Measurements from ENCODE around the gene SSR1. TPM values are rescaled to one million over a fixed set of nuclear protein-coding genes. Genes with fewer than 3 reads are reported as not detected.
"Not testable (repeated sequence)": the region's sequence is repeated elsewhere in the genome, so short reads cannot be mapped to it uniquely, and the experiment has no call there.

Gene SSR1
- total and polyA plus RNA-seq, 7 donors: 17.9 to 40.4 (median 35.4) TPM

DNA sequence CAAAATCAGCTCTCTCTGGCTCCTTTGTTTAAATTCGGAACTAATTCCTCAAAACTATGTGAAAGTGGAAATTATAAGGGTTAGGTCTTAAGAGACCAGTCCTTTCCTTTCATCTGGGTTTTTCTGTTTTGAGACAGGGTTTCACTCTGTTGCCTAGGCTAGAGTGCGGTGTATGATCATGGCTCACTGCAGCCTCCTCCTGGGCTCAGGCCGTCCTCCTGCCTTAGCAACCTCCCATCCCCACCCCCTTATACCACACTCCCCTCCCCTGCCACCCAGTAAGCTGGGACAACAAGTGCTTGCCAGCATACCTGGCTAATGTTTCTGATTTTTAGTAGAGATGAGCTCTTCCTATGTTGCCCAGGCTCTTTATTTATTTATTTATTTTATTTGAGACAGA, 12.8 kb upstream of the SSR1 start:
- Histone ChIP-seq H3K27me3 (ENCODE audit: insufficient read depth in 3 of 3, low read length in 2 of 3) (no peaks in the 10 kb centered on the region), H3K4me3 (no peak overlapping the region), H3K4me1 (no peaks in the 10 kb centered on the region), H3K36me3 (ENCODE audit: insufficient read depth in 1 of 2, low read depth in 1 of 2) (no peaks in the 10 kb centered on the region), H3K9me3 (no peaks in the 10 kb centered on the region), H3K27ac (no peak overlapping the region)
- intact Hi-C loops (cut with DNase I): no loop called here
- DNase-seq (no peak), ATAC-seq (no peak)
- WGBS, 3 donors: 82 to 83% (median 82%) methylated on average over 3 of the region's 3 CpGs
- TF ChIP-seq, protein P1, sequence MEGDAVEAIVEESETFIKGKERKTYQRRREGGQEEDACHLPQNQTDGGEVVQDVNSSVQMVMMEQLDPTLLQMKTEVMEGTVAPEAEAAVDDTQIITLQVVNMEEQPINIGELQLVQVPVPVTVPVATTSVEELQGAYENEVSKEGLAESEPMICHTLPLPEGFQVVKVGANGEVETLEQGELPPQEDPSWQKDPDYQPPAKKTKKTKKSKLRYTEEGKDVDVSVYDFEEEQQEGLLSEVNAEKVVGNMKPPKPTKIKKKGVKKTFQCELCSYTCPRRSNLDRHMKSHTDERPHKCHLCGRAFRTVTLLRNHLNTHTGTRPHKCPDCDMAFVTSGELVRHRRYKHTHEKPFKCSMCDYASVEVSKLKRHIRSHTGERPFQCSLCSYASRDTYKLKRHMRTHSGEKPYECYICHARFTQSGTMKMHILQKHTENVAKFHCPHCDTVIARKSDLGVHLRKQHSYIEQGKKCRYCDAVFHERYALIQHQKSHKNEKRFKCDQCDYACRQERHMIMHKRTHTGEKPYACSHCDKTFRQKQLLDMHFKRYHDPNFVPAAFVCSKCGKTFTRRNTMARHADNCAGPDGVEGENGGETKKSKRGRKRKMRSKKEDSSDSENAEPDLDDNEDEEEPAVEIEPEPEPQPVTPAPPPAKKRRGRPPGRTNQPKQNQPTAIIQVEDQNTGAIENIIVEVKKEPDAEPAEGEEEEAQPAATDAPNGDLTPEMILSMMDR (IDR thresholded peaks at IDR 0.05): no peak

DNA sequence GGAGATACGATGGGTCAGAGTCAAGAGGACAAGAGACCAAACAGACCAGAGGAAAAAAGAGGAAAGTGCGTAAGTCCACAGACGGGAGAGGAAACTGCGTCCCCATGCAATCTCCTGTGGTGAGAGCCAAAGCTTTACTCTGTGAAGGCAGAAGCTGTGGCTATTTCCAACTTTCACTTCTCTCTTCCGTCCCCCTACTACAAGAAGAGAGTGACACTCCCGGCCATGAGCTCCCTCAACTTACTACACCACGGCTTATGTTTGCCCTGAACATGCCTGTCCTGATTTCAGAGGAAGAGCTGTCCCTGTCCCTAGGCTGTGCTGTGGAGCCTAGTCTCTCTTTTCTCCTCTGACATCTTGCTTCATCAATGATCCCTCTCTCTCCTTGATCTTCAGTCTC, 11.5 kb upstream of the SSR1 start:
- Histone ChIP-seq H3K27ac (no peak overlapping the region), H3K4me1 (no peaks in the 10 kb centered on the region), H3K9me3 (no peaks in the 10 kb centered on the region), H3K36me3 (ENCODE audit: insufficient read depth in 1 of 2, low read depth in 1 of 2) (no peaks in the 10 kb centered on the region), H3K4me3 (no peak overlapping the region), H3K27me3 (ENCODE audit: insufficient read depth in 3 of 3, low read length in 2 of 3) (no peaks in the 10 kb centered on the region)
- WGBS, 3 donors: 63 to 83% (median 70%) methylated on average over 7 of the region's 7 CpGs
- no peak for ATAC-seq
- TF ChIP-seq, protein P1 (IDR thresholded peaks at IDR 0.05): no peak
- DNase-seq: no peak
- intact Hi-C loops (cut with DNase I): no loop called here

DNA sequence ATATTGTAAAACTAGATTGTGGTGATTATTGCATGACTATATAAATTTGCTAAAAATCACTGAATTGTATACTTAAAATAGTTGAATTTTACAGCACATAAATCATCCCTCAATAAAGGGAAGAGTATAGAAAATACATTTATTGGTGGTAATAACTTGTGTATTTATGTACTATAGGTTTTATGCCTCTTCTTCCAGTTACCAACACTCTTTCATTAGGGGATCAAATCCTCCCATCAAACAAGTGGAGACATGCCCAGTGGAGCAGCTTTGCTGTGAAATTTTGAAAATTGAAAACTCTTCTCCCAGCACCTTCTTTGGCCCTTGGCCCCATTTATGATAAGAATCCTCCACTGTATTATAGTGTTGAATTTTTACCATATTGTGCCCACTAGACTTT, 10.1 kb upstream of the SSR1 start:
- Histone ChIP-seq H3K9me3 (no peaks in the 10 kb centered on the region), H3K27ac (no peak overlapping the region), H3K4me1 (no peaks in the 10 kb centered on the region), H3K4me3 (no peak overlapping the region), H3K36me3 (ENCODE audit: insufficient read depth in 1 of 2, low read depth in 1 of 2) (no peaks in the 10 kb centered on the region), H3K27me3 (ENCODE audit: insufficient read depth in 3 of 3, low read length in 2 of 3) (no peaks in the 10 kb centered on the region)
- no peak for DNase-seq
- TF ChIP-seq, protein P1 (IDR thresholded peaks at IDR 0.05): no peak
- ATAC-seq: no peak
- intact Hi-C loops (cut with DNase I): no loop called here

DNA sequence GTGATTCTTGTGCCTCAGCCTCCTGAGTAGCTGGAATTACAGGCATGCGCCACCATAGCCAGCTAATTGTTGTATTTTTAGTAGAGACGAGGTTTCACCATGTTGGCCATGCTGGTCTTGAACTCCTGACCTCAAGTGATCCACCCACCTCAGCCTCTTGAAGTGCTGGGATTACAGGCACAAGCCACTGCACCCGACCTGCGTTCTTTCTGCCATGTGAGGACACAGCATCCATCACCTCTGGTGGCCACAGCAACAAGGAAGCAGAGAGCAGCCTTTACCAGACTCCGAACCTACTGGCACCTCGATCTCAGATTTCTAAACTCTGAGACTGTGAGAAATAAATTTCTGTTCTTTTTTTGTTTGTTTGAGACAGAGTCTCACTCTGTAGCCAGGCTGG, 8.9 kb upstream of the SSR1 start:
- H3K9me3 ChIP-seq; H3K27ac ChIP-seq; H3K36me3 ChIP-seq (ENCODE audit: insufficient read depth in 1 of 2, low read depth in 1 of 2); H3K4me1 ChIP-seq; ATAC-seq; H3K4me3 ChIP-seq; DNase-seq; intact Hi-C loops (cut with DNase I); H3K27me3 ChIP-seq (ENCODE audit: insufficient read depth in 3 of 3, low read length in 2 of 3): not testable (repeated sequence)
- 77 to 81% (median 78%) methylated on average over 6 of the region's 6 CpGs for WGBS, 3 donors

DNA sequence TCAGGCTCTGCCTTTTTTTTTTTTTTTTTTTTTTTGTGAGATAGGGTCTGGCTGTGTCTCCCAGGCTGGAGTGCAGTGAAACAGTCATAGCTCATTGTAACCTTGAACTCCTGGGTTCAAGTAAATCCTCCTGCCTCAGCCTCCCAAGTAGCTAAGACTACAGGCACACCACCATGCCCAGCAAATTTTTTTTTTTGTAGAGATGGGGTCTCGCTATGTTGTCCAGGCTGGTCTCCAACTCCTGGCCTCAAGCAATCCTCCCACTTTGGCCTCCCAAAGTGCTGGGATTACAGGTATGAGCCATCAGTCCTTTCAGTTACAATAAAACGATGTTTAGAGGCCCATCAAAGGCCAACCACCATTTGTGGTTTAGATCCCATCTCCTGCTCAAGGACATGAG, 6.4 kb upstream of the SSR1 start:
- ATAC-seq: not testable (repeated sequence)

DNA sequence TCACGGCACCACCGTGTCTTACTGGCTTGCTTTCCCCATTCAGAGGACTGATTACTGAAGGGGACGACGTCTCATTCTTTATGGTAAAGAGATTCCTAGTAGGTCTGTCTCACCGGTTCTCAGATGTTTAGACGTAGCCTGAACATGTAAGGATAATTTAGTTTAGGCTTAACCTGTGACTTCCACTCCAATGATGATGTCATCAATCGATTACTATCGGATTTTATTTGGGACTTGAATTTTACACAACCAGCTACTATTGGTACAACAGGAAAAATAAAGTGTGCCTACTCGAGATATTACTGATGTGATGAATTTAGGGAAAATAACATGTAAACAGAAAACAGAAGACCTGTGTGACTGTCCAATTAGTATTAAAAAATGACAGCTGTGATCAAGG, 4.5 kb upstream of the SSR1 start:
- Histone ChIP-seq H3K27me3 (ENCODE audit: insufficient read depth in 3 of 3, low read length in 2 of 3) (no peaks in the 10 kb centered on the region), H3K9me3 (no peaks in the 10 kb centered on the region), H3K36me3 (ENCODE audit: insufficient read depth in 1 of 2, low read depth in 1 of 2) (no peaks in the 10 kb centered on the region), H3K4me3 (no peak overlapping the region), H3K4me1 (no peaks in the 10 kb centered on the region), H3K27ac (no peak overlapping the region)
- 79 to 84% (median 81%) methylated on average over 9 of the region's 9 CpGs for WGBS, 3 donors
- no peak for DNase-seq
- TF ChIP-seq, protein P1 (IDR thresholded peaks at IDR 0.05): no peak
- intact Hi-C loops (cut with DNase I): loop anchor here in 1 of 2 donors (10.0 kb wide), 1 partner anchor 267 kb away; no protein-coding TSS in a partner anchor
- no peak for ATAC-seq

More for the DNA sequence above, 6.4 kb upstream of the SSR1 start:
- not testable (repeated sequence) for H3K27ac ChIP-seq; H3K36me3 ChIP-seq (ENCODE audit: insufficient read depth in 1 of 2, low read depth in 1 of 2); DNase-seq; H3K4me3 ChIP-seq; H3K9me3 ChIP-seq; H3K27me3 ChIP-seq (ENCODE audit: insufficient read depth in 3 of 3, low read length in 2 of 3); H3K4me1 ChIP-seq
- 92 to 98% (median 95%) methylated on average over 2 of the region's 2 CpGs for WGBS, 3 donors
- intact Hi-C loops (cut with DNase I): loop anchor here in 1 of 2 donors (10.0 kb wide), 1 partner anchor 265 kb away; no protein-coding TSS in a partner anchor

All from psoas muscle (tissue), 8 donors.